Measurements from ENCODE around the gene CAPZA1.
"Not testable (repeated sequence)": the region's sequence is repeated elsewhere in the genome, so short reads cannot be mapped to it uniquely, and the experiment has no call there.

The CAPZA1 gene

DNA sequence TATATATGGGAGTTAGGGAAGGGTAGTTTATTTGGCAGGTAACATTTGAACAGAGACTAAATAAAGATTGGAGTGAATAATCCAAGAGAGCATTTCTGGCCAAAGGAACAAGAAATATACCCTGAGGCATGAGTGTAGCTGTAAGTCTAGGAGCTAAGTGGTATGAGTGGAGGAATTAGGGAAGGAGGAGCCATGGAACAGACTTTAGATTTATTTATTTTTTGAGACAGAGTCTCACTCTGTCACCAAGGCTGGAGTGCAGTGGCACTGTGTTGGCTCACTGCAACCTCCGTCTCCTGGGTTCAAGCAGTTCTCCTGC lies 18.4 kb downstream of the CAPZA1 start:
- no peaks in the 10 kb centered on the region for H3K4me1 ChIP-seq (ENCODE audit: insufficient read depth, insufficient read length)

DNA sequence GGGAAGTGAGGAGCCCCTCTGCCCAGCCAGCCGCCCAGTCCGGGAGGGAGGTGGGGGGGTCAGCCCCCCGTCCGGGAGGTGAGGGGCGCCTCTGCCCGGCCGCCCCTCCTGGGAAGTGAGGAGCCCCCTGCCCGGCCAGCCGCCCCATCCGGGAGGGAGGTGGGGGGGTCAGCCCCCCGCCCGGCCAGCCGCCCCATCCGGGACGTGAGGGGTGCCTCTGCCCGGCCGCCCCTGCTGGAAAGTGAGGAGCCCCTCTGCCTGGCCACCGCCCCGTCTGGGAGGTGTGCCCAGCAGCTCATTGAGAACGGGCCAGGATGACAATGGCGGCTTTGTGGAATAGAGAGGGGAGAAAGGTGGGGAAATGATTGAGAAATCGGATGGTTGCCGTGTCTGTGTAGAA lies 20.8 kb downstream of the CAPZA1 start:
- not testable (repeated sequence) for DNase-seq (ENCODE audit: low read depth, low spot score)
- H3K36me3 ChIP-seq (ENCODE audit: insufficient read depth, insufficient read length, low read length), result peaks cover 22% of the 10 kb centered on the region

More for the DNA sequence above, 18.4 kb downstream of the CAPZA1 start:
- H3K4me3 ChIP-seq (ENCODE audit: insufficient read length, low read depth), result no peak overlapping the region
- DNase-seq (ENCODE audit: low read depth, low spot score), result no peak
- H3K27me3 ChIP-seq (ENCODE audit: insufficient read depth, insufficient read length), result no peaks in the 10 kb centered on the region
- peaks cover 8% of the 10 kb centered on the region for H3K9me3 ChIP-seq (ENCODE audit: insufficient read depth, low read length)
- peaks cover 11% of the 10 kb centered on the region for H3K36me3 ChIP-seq (ENCODE audit: insufficient read depth, insufficient read length, low read length)
- no peak for TF ChIP-seq SUZ12 (IDR thresholded peaks at IDR 0.05; ENCODE audit: extremely low read depth, insufficient read depth, insufficient read length)
- no peak for TF ChIP-seq ZNF274 (IDR thresholded peaks at IDR 0.05; ENCODE audit: low read depth, low read length)
- no peak for TF ChIP-seq YY1 (IDR thresholded peaks at IDR 0.05; ENCODE audit: insufficient read depth, insufficient read length)
- no peak overlapping the region for H3K9ac ChIP-seq (ENCODE audit: insufficient read length, low read depth)

DNA sequence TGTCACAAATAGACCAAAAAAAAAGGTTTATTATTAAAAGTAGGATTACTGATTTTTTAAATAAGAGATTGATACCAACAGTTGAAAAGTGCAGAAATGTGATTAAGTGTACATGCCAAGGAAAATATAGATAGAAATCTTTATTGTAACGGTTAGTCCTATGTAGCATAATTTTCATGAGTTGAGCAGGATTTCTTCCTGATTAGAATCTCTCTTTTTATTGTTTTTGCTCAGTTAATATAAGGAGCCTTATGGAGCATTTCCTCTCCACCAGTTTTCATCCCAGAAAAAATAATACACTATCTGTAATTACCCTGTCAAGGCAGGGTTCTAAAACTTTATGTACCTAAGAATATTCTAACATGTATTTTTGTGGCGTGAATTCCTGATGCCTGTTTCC lies 23.4 kb downstream of the CAPZA1 start:
- Histone ChIP-seq H3K27me3 (ENCODE audit: insufficient read depth, insufficient read length) (no peaks in the 10 kb centered on the region), H3K36me3 (ENCODE audit: insufficient read depth, insufficient read length, low read length) (peaks cover 28% of the 10 kb centered on the region), H3K9ac (ENCODE audit: insufficient read length, low read depth) (no peak overlapping the region), H3K4me1 (ENCODE audit: insufficient read depth, insufficient read length) (no peaks in the 10 kb centered on the region), H3K9me3 (ENCODE audit: insufficient read depth, low read length) (peaks cover 8% of the 10 kb centered on the region), H3K4me3 (ENCODE audit: insufficient read length, low read depth) (no peak overlapping the region)
- TF ChIP-seq YY1 (IDR thresholded peaks at IDR 0.05; ENCODE audit: insufficient read depth, insufficient read length) (no peak), SUZ12 (IDR thresholded peaks at IDR 0.05; ENCODE audit: extremely low read depth, insufficient read depth, insufficient read length) (no peak), ZNF274 (IDR thresholded peaks at IDR 0.05; ENCODE audit: low read depth, low read length) (no peak)
- DNase-seq (ENCODE audit: low read depth, low spot score), result no peak

More for the DNA sequence above, 20.8 kb downstream of the CAPZA1 start:
- H3K9me3 ChIP-seq (ENCODE audit: insufficient read depth, low read length); H3K4me1 ChIP-seq (ENCODE audit: insufficient read depth, insufficient read length); H3K9ac ChIP-seq (ENCODE audit: insufficient read length, low read depth); H3K4me3 ChIP-seq (ENCODE audit: insufficient read length, low read depth); H3K27me3 ChIP-seq (ENCODE audit: insufficient read depth, insufficient read length): not testable (repeated sequence)

DNA sequence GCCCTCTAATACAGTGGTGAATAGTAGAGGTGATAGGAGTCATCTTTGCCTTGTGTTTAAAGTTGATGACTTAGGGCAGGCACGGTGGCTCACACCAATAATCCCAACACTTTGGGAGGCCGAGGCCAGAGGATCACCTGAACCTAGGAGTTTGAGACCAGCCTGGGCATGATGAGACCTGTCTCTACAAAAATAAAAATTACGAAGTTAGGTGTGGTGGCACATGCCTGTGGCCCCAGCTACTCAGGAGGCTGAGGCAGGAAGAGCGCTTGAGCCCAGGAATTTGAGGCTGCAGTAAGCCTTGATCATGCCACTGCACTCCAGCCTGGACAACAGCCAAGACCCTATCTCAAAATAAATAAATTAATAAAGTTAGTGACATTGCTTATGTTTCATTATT lies 26.6 kb downstream of the CAPZA1 start:
- no peak overlapping the region for H3K4me3 ChIP-seq (ENCODE audit: insufficient read length, low read depth)
- no peaks in the 10 kb centered on the region for H3K27me3 ChIP-seq (ENCODE audit: insufficient read depth, insufficient read length)
- no peaks in the 10 kb centered on the region for H3K9me3 ChIP-seq (ENCODE audit: insufficient read depth, low read length)
- H3K9ac ChIP-seq (ENCODE audit: insufficient read length, low read depth), result no peak overlapping the region
- no peaks in the 10 kb centered on the region for H3K4me1 ChIP-seq (ENCODE audit: insufficient read depth, insufficient read length)
- no peak for TF ChIP-seq YY1 (IDR thresholded peaks at IDR 0.05; ENCODE audit: insufficient read depth, insufficient read length)
- TF ChIP-seq ZNF274 (IDR thresholded peaks at IDR 0.05; ENCODE audit: low read depth, low read length), result no peak
- TF ChIP-seq SUZ12 (IDR thresholded peaks at IDR 0.05; ENCODE audit: extremely low read depth, insufficient read depth, insufficient read length), result no peak
- no peak for DNase-seq (ENCODE audit: low read depth, low spot score)
- H3K36me3 ChIP-seq (ENCODE audit: insufficient read depth, insufficient read length, low read length), result peaks cover 57% of the 10 kb centered on the region

DNA sequence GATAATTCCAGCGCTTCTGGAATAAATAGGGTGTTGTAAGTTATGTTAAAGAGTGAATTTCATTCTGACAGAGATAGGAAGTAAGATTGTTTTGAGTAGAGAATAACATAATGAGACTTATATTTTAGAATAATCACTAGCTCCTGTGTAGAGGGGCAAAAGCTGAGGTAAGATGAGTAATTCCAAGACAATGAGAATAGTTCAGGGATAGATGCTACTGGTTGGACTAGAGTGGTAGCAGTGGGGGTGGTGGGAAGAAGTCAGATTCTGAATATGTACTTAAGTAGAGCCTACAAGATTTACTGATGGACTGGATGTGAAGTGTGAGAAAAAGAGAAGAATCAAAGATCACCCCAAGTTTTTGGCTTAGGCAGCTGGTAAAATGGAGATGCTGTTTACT lies 31.6 kb downstream of the CAPZA1 start:
- no peak for TF ChIP-seq ZNF274 (IDR thresholded peaks at IDR 0.05; ENCODE audit: low read depth, low read length)
- no peak for TF ChIP-seq SUZ12 (IDR thresholded peaks at IDR 0.05; ENCODE audit: extremely low read depth, insufficient read depth, insufficient read length)
- TF ChIP-seq YY1 (IDR thresholded peaks at IDR 0.05; ENCODE audit: insufficient read depth, insufficient read length), result no peak
- no peaks in the 10 kb centered on the region for H3K9me3 ChIP-seq (ENCODE audit: insufficient read depth, low read length)
- H3K9ac ChIP-seq (ENCODE audit: insufficient read length, low read depth), result no peak overlapping the region
- H3K4me1 ChIP-seq (ENCODE audit: insufficient read depth, insufficient read length), result no peaks in the 10 kb centered on the region
- no peak overlapping the region for H3K4me3 ChIP-seq (ENCODE audit: insufficient read length, low read depth)
- DNase-seq (ENCODE audit: low read depth, low spot score), result no peak
- H3K36me3 ChIP-seq (ENCODE audit: insufficient read depth, insufficient read length, low read length), result peaks cover 82% of the 10 kb centered on the region
- no peaks in the 10 kb centered on the region for H3K27me3 ChIP-seq (ENCODE audit: insufficient read depth, insufficient read length)

DNA sequence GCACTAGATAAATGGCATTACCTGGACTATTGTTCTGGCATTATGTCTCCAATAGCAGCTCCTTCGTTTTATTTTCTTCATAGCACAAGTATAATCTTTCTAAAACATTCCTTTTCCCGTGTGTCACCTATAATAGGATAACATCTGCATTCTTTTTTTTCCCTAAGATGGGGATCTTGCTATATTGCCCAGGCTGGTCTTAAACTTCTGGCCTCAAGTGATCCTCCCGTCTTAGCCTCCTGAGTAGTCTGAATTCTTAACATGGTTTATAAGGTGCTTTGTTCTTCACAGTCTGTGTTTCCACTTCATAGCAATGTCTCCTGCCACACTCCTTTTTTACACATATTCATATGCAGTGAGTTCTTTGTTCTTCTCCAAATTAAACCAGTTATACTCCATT lies 46.2 kb downstream of the CAPZA1 start:
- no peak for DNase-seq (ENCODE audit: low read depth, low spot score)
- Histone ChIP-seq H3K9ac (ENCODE audit: insufficient read length, low read depth) (no peak overlapping the region), H3K27me3 (ENCODE audit: insufficient read depth, insufficient read length) (no peaks in the 10 kb centered on the region), H3K4me3 (ENCODE audit: insufficient read length, low read depth) (no peak overlapping the region), H3K36me3 (ENCODE audit: insufficient read depth, insufficient read length, low read length) (peaks cover 85% of the 10 kb centered on the region), H3K4me1 (ENCODE audit: insufficient read depth, insufficient read length) (no peaks in the 10 kb centered on the region), H3K9me3 (ENCODE audit: insufficient read depth, low read length) (no peaks in the 10 kb centered on the region)
- no peak for TF ChIP-seq ZNF274 (IDR thresholded peaks at IDR 0.05; ENCODE audit: low read depth, low read length)
- TF ChIP-seq SUZ12 (IDR thresholded peaks at IDR 0.05; ENCODE audit: extremely low read depth, insufficient read depth, insufficient read length), result no peak
- TF ChIP-seq YY1 (IDR thresholded peaks at IDR 0.05; ENCODE audit: insufficient read depth, insufficient read length), result no peak

DNA sequence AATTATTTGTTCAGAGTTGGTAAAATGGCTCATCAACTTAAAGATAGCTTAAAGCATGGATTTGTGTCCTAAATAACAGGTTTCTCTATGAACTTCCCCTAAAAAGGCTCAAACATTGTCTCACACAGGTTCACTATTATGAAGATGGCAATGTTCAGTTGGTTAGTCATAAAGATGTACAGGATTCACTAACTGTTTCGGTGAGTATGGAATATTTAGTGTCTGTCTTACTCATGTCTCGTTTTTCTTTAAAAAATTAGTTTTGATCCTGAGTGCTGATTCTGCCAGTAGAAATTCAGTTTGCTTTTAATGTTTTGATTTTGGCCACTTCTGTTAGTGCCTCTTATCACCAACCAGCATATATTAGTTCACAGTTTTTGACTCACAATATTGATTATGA lies 47.3 kb downstream of the CAPZA1 start:
- DNase-seq (ENCODE audit: low read depth, low spot score), result no peak
- Histone ChIP-seq H3K4me1 (ENCODE audit: insufficient read depth, insufficient read length) (no peaks in the 10 kb centered on the region), H3K9me3 (ENCODE audit: insufficient read depth, low read length) (no peaks in the 10 kb centered on the region), H3K9ac (ENCODE audit: insufficient read length, low read depth) (no peak overlapping the region), H3K4me3 (ENCODE audit: insufficient read length, low read depth) (no peak overlapping the region), H3K27me3 (ENCODE audit: insufficient read depth, insufficient read length) (no peaks in the 10 kb centered on the region), H3K36me3 (ENCODE audit: insufficient read depth, insufficient read length, low read length) (peaks cover 74% of the 10 kb centered on the region)
- TF ChIP-seq ZNF274 (IDR thresholded peaks at IDR 0.05; ENCODE audit: low read depth, low read length) (no peak), YY1 (IDR thresholded peaks at IDR 0.05; ENCODE audit: insufficient read depth, insufficient read length) (no peak), SUZ12 (IDR thresholded peaks at IDR 0.05; ENCODE audit: extremely low read depth, insufficient read depth, insufficient read length) (no peak)

DNA sequence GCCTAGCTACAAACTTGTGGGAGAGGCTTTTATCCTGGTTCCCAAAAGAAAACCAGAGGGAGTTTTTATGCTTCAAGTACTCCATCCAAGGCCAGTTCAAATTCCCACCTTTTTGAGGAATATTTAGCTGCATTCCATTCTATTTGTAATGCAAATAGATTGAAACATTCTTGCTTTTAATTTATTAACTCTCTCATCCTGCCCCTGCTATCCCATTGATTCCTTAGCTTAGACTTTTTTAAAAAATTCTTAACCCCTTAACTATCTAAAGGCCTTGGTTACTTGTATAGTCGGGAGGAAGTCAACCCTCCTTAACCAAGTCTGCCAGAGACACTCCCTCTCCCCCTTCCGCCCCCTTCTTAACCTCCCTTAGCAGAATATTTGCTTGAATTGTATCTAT lies 52.4 kb downstream of the CAPZA1 start:
- peak; percentile 25 for DNase-seq (ENCODE audit: low read depth, low spot score)
- TF ChIP-seq ZNF274 (IDR thresholded peaks at IDR 0.05; ENCODE audit: low read depth, low read length) (no peak), SUZ12 (IDR thresholded peaks at IDR 0.05; ENCODE audit: extremely low read depth, insufficient read depth, insufficient read length) (no peak), YY1 (IDR thresholded peaks at IDR 0.05; ENCODE audit: insufficient read depth, insufficient read length) (no peak)
- Histone ChIP-seq H3K4me3 (ENCODE audit: insufficient read length, low read depth) (no peak overlapping the region), H3K36me3 (ENCODE audit: insufficient read depth, insufficient read length, low read length) (peaks cover 48% of the 10 kb centered on the region), H3K9me3 (ENCODE audit: insufficient read depth, low read length) (no peaks in the 10 kb centered on the region), H3K4me1 (ENCODE audit: insufficient read depth, insufficient read length) (no peaks in the 10 kb centered on the region), H3K9ac (ENCODE audit: insufficient read length, low read depth) (no peak overlapping the region), H3K27me3 (ENCODE audit: insufficient read depth, insufficient read length) (peaks cover 7% of the 10 kb centered on the region)
